GM19463 (cell line): ENCODE results near the gene TTLL3.

ENCODE experiments used
- ATAC-seq: cut with Tn5 transposase; IDR thresholded peaks from one replicate; pipeline ENCODE4 v1.9.1; 2021; ENCODE audit warnings: mild to moderate bottlenecking, moderate library complexity; ENCODE audit not compliant: unreplicated experiment

TTLL3 gene

GRCh38 chr3:9781551-9781950, 28.5 kb upstream of the TTLL3 start:
- no peak for ATAC-seq

GRCh38 chr3:9781978-9782603, 28.0 kb upstream of the TTLL3 start:
- ATAC-seq = no peak

- no peak for ATAC-seq
Observed at GRCh38 chr3:9782770-9783169, 27.3 kb upstream of the TTLL3 start.

- no peak for ATAC-seq
Observed at GRCh38 chr3:9783954-9784353, 26.1 kb upstream of the TTLL3 start.

- ATAC-seq = no peak
Observed at GRCh38 chr3:9784965-9785364, 25.1 kb upstream of the TTLL3 start.

- no peak for ATAC-seq
Observed at GRCh38 chr3:9785602-9786001, 24.5 kb upstream of the TTLL3 start.

GRCh38 chr3:9786209-9786739, 23.8 kb upstream of the TTLL3 start:
- no peak for ATAC-seq

GRCh38 chr3:9786825-9787669, 23.0 kb upstream of the TTLL3 start:
- no peak for ATAC-seq

GRCh38 chr3:9787714-9788113, 22.3 kb upstream of the TTLL3 start:
- ATAC-seq = no peak

GRCh38 chr3:9791127-9791526, 18.9 kb upstream of the TTLL3 start:
- ATAC-seq = no peak

GRCh38 chr3:9791790-9792404, 18.2 kb upstream of the TTLL3 start:
- no peak for ATAC-seq

GRCh38 chr3:9792405-9793160, 17.5 kb upstream of the TTLL3 start, which contains the start of the genes ARPC4 and TADA3:
Gene ARPC4, plus strand, starts transcription at chr3:9793082. Its CDS starts 40 bp downstream, at chr3:9793122.
Gene TADA3, minus strand, starts transcription at chr3:9792473. Its CDS starts 1,007 bp downstream, at chr3:9791466.
- ATAC-seq = peak; percentile 75

GRCh38 chr3:9793161-9793781, 16.8 kb upstream of the TTLL3 start:
- ATAC-seq = no peak

- ATAC-seq = no peak
Observed at GRCh38 chr3:9794400-9794799, 15.7 kb upstream of the TTLL3 start.

- no peak for ATAC-seq
Observed at GRCh38 chr3:9795207-9795606, 14.9 kb upstream of the TTLL3 start.

- ATAC-seq = no peak
Observed at GRCh38 chr3:9797196-9797945, 12.7 kb upstream of the TTLL3 start.

GRCh38 chr3:9800529-9800928, 9.5 kb upstream of the TTLL3 start:
- ATAC-seq = no peak

GRCh38 chr3:9803494-9803893, 6.6 kb upstream of the TTLL3 start:
- ATAC-seq = no peak

- ATAC-seq = no peak
Observed at GRCh38 chr3:9804996-9805395, 5.1 kb upstream of the TTLL3 start.

GRCh38 chr3:9806137-9806536, 3.9 kb upstream of the TTLL3 start:
- ATAC-seq = no peak
